HCT116 (cell line): ENCODE results near the gene NLGN4Y. TPM values are rescaled to one million over a fixed set of nuclear protein-coding genes. Genes with fewer than 3 reads are reported as not detected.

ENCODE experiments used
- ATAC-seq: fragments of 200-7000 bp; cut with Tn5 transposase; 2 replicates; pipeline ENCODE4 v1.9.1; 2020; ENCODE audit warnings: mild to moderate bottlenecking, moderate library complexity
- BruUV-seq: library from RNA; stranded (reverse); fragments of 400-500 nt; replicated peaks from 2 replicates; lab custom pipeline; 2021; lab: Mats Ljungman, UMichigan
- CTCF ChIA-PET: fragments of 300-600 bp; sonication (Branson Sonifier 250); formaldehyde crosslinking; loops from one replicate; lab custom pipeline; 2021; ENCODE audit warnings: antibody characterized with exemption; lab: Charles Lee
- POLR2A ChIA-PET: fragments of 300-600, 350-600 bp; sonication (Branson Sonifier 250); formaldehyde crosslinking; loops from one replicate; lab custom pipeline; 2021; ENCODE audit warnings: antibody characterized with exemption; lab: Charles Lee
- RAD21 ChIA-PET, 2 experiments: fragments of 300-600 bp; sonication (Branson Sonifier 250); formaldehyde crosslinking; loops; one replicate each; lab custom pipeline; 2023; ENCODE audit warnings: low total read pairs in 2 of 2; ENCODE audit not compliant: uncharacterized antibody in 2 of 2, unreplicated experiment in 2 of 2, low non-redundant PET in 1 of 2; lab: Charles Lee
- DNase-seq: peaks from one replicate; pipeline ENCODE4 v3.0.0-alpha.2; 2010; ENCODE audit warnings: low read depth, low spot score
- H2AFZ ChIP-seq: fragments of 200-600 bp; shearing (Covaris generic), sonication (generic); 2 replicates; pipeline ENCODE4 v1.6.1; 2017; ENCODE audit warnings: low read depth, mixed run types, mixed read lengths, antibody characterized with exemption, low read length; ENCODE audit not compliant: poor library complexity, severe bottlenecking
- H3K27ac ChIP-seq: 2 replicates; pipeline ENCODE4 v1.5.1; 2012; ENCODE audit warnings: low read depth, low read length
- H3K27me3 ChIP-seq: fragments of 200-600 bp; sonication (generic); 2 replicates; pipeline ENCODE4 v1.6.1; 2016; ENCODE audit warnings: mixed run types, low read length, mixed read lengths; ENCODE audit not compliant: insufficient read depth
- H3K36me3 ChIP-seq, 2 experiments: fragments of 200-500 bp in 1 of 2; fragments of 200-600 bp in 1 of 2; sonication (Bioruptor generic) in 1 of 2; sonication (generic) in 1 of 2; 2 replicates each; pipeline versions ENCODE4 v1.5.1 to v1.6.1; 2014 to 2016; ENCODE audit warnings: low read length in 2 of 2, inconsistent platforms in 1 of 2, mixed read lengths in 1 of 2, mixed run types in 1 of 2; ENCODE audit not compliant: insufficient read depth in 2 of 2, control insufficient read depth in 1 of 2
- H3K4me1 ChIP-seq, 2 experiments: fragments of 200-600 bp in 1 of 2; sonication (generic) in 1 of 2; 2 replicates each; pipeline versions ENCODE4 v1.5.1 to v1.6.1; 2012 to 2017; ENCODE audit warnings: low read length in 2 of 2, inconsistent platforms in 1 of 2, mild to moderate bottlenecking in 1 of 2, mixed read lengths in 1 of 2, mixed run types in 1 of 2, moderate library complexity in 1 of 2; ENCODE audit not compliant: insufficient read depth in 2 of 2, control insufficient read depth in 1 of 2
- H3K4me2 ChIP-seq: fragments of 200-600 bp; sonication (generic); 2 replicates; pipeline ENCODE4 v1.6.1; 2017; ENCODE audit warnings: mixed run types, low read length, mixed read lengths
- H3K4me3 ChIP-seq, 2 experiments: fragments of 200-600 bp in 1 of 2; sonication (generic) in 1 of 2; replicated peaks in 1 of 2; 2 replicates each; pipeline ENCODE4 v1.5.1; 2011 to 2016; ENCODE audit warnings: low read length in 2 of 2, control low read depth in 1 of 2, low read depth in 1 of 2, mild to moderate bottlenecking in 1 of 2, mixed read lengths in 1 of 2, mixed run types in 1 of 2
- H3K79me2 ChIP-seq: fragments of 200-600 bp; sonication (generic); 2 replicates; pipeline ENCODE4 v1.6.1; 2017; ENCODE audit warnings: mild to moderate bottlenecking, mixed run types, low read length, moderate library complexity, mixed read lengths; ENCODE audit not compliant: insufficient read depth
- H3K9ac ChIP-seq: fragments of 200-600 bp; sonication (generic); 2 replicates; pipeline ENCODE4 v1.6.1; 2016; ENCODE audit warnings: low read length, mixed read lengths
- H3K9me2 ChIP-seq: fragments of 200-600 bp; sonication (generic), shearing (Covaris generic); 2 replicates; pipeline ENCODE4 v1.6.1; 2017; ENCODE audit warnings: mixed run types, mild to moderate bottlenecking, moderate library complexity; ENCODE audit not compliant: insufficient read depth
- H3K9me3 ChIP-seq, 2 experiments: fragments of 200-500 bp in 1 of 2; fragments of 200-600 bp in 1 of 2; sonication (Bioruptor generic) in 1 of 2; sonication (generic) in 1 of 2; 2 replicates each; pipeline ENCODE4 v1.6.1; 2014 to 2017; ENCODE audit warnings: low read length in 2 of 2, mixed read lengths in 2 of 2, inconsistent platforms in 1 of 2, low read depth in 1 of 2, mild to moderate bottlenecking in 1 of 2, mixed run types in 1 of 2, moderate library complexity in 1 of 2; ENCODE audit not compliant: control insufficient read depth in 1 of 2, insufficient read depth in 1 of 2
- H4K20me1 ChIP-seq: fragments of 200-600 bp; sonication (generic), shearing (Covaris generic); 2 replicates; pipeline ENCODE4 v1.6.1; 2017; ENCODE audit warnings: mixed run types, mild to moderate bottlenecking, moderate library complexity; ENCODE audit not compliant: insufficient read depth
- JUND ChIP-seq: IDR thresholded peaks from 2 replicates; pipeline ENCODE4 v1.6.1; 2012
- REST ChIP-seq: IDR thresholded peaks from 2 replicates; pipeline ENCODE4 v1.6.1; 2012; ENCODE audit warnings: low read depth
- ZBTB33 ChIP-seq: IDR thresholded peaks from 2 replicates; pipeline ENCODE4 v1.6.1; 2011; ENCODE audit warnings: mild to moderate bottlenecking, low read length, moderate library complexity; ENCODE audit not compliant: insufficient replicate concordance; ENCODE audit errors: extremely low read depth
- intact Hi-C: fragments of 100-400 bp; cut with micrococcal nuclease; formaldehyde crosslinking; loops from 2 replicates; pipeline ENCODE4 v1.10.0; 2022
- total RNA-seq: library from RNA; stranded (reverse); gene quantifications from one replicate; pipeline ENCODE4 v1.2.1, GENCODE V29; 2021; ENCODE audit not compliant: unreplicated experiment
- TF ChIP-seq, protein P1 (sequence below), 3 experiments: fragments of 200-600 bp in 1 of 3; sonication (generic) in 1 of 3; IDR thresholded peaks in 2 of 3; conservative IDR thresholded peaks in 1 of 3; 2 replicates each; pipeline ENCODE4 v1.5.1; 2012 to 2017; ENCODE audit warnings: low read depth in 2 of 3, low read length in 2 of 3, antibody characterized with exemption in 1 of 3, borderline replicate concordance in 1 of 3, control low read depth in 1 of 3, mild to moderate bottlenecking in 1 of 3, mixed read lengths in 1 of 3, mixed run types in 1 of 3, moderate library complexity in 1 of 3; ENCODE audit not compliant: insufficient read depth in 1 of 3

Gene NLGN4Y
- total RNA-seq, 1 experiment from 2014 or later = 0.22 TPM

DNA sequence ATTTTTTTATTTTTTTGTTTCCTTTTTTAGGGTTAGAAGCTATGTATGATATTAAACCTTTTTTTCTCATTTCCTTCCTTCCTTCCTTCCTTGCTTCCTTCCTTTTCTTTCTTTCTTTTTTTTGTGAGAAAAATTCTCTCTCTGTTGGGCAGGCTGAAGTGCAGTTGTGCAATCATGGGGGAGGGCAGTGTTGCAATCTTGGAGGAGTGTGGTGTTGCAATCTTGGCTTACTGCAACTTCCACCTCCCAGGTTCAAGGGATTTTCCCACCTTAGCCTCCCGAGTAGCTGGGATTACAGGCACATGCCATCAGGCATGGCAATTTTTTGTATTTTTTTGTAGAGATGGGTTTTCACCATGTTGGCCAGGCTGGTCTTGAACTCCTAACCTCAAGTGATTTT, 326.4 kb downstream of the NLGN4Y start:
- no peak for TF ChIP-seq ZBTB33
- TF ChIP-seq, protein P1, sequence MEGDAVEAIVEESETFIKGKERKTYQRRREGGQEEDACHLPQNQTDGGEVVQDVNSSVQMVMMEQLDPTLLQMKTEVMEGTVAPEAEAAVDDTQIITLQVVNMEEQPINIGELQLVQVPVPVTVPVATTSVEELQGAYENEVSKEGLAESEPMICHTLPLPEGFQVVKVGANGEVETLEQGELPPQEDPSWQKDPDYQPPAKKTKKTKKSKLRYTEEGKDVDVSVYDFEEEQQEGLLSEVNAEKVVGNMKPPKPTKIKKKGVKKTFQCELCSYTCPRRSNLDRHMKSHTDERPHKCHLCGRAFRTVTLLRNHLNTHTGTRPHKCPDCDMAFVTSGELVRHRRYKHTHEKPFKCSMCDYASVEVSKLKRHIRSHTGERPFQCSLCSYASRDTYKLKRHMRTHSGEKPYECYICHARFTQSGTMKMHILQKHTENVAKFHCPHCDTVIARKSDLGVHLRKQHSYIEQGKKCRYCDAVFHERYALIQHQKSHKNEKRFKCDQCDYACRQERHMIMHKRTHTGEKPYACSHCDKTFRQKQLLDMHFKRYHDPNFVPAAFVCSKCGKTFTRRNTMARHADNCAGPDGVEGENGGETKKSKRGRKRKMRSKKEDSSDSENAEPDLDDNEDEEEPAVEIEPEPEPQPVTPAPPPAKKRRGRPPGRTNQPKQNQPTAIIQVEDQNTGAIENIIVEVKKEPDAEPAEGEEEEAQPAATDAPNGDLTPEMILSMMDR (IDR thresholded peaks at IDR 0.05 in 2 of 3, conservative IDR thresholded peaks at IDR 0.05 in 1 of 3; ENCODE audit: borderline replicate concordance in 1 of 3, insufficient read depth in 1 of 3, low read depth in 2 of 3, low read length in 2 of 3) = no peak
- no peak for TF ChIP-seq JUND
- TF ChIP-seq REST = no peak
- ATAC-seq = no peak
- Histone ChIP-seq H3K27ac (no peak overlapping the region), H3K27me3 (no peaks in the 10 kb centered on the region), H3K9me2 (no peaks in the 10 kb centered on the region), H3K4me2 (no peak overlapping the region), H3K9me3 (no peaks in the 10 kb centered on the region), H3K4me1 (no peaks in the 10 kb centered on the region), H4K20me1 (no peaks in the 10 kb centered on the region), H3K36me3 (no peaks in the 10 kb centered on the region), H3K9ac (no peak overlapping the region), H3K4me3 (no peak overlapping the region), H2AFZ (no peak overlapping the region), H3K79me2 (no peaks in the 10 kb centered on the region)
- BruUV-seq = no TSS peak
- ChIA-PET RAD21 (no interaction called here), POLR2A (no interaction called here), CTCF (no interaction called here)
- intact Hi-C loops = no loop called here
- DNase-seq = no peak
